ENCODE data around the gene RPRD1A.

RPRD1A gene

GRCh38 chr18:36050479-36050878 lies 16.9 kb downstream of the RPRD1A start:
- TF ChIP-seq CTCF (IDR thresholded peaks at IDR 0.05; ENCODE audit: control extremely low read depth, extremely low read depth, low read depth, missing control alignments): no peak
- CTCF ChIA-PET: no interaction called here
- DNase-seq (ENCODE audit: extremely low spot score): no peak
- POLR2A ChIA-PET: no interaction called here

GRCh38 chr18:36047521-36047920 lies 19.8 kb downstream of the RPRD1A start:
- POLR2A ChIA-PET: no interaction called here
- CTCF ChIA-PET: interaction anchor here (1.5 to 1.6 kb wide), 2 partner anchors 15 to 640 kb away, joined by 3 read pairs; no protein-coding TSS in a partner anchor
- DNase-seq (ENCODE audit: extremely low spot score): no peak
- TF ChIP-seq CTCF (IDR thresholded peaks at IDR 0.05; ENCODE audit: control extremely low read depth, extremely low read depth, low read depth, missing control alignments): no peak

- CTCF ChIA-PET: no interaction called here
- POLR2A ChIA-PET: no interaction called here
Measured at GRCh38 chr18:36046898-36047297, 20.5 kb downstream of the RPRD1A start.

GRCh38 chr18:36045241-36045991 lies 21.9 kb downstream of the RPRD1A start:
- DNase-seq (ENCODE audit: extremely low spot score): no peak
- ChIA-PET CTCF (no interaction called here), POLR2A (no interaction called here)
- no peak for TF ChIP-seq CTCF (IDR thresholded peaks at IDR 0.05; ENCODE audit: control extremely low read depth, extremely low read depth, low read depth, missing control alignments)

More at GRCh38 chr18:36046898-36047297, 20.5 kb downstream of the RPRD1A start:
- TF ChIP-seq CTCF (IDR thresholded peaks at IDR 0.05; ENCODE audit: control extremely low read depth, extremely low read depth, low read depth, missing control alignments): no peak
- no peak for DNase-seq (ENCODE audit: extremely low spot score)

- TF ChIP-seq CTCF (IDR thresholded peaks at IDR 0.05; ENCODE audit: control extremely low read depth, extremely low read depth, low read depth, missing control alignments): no peak
- ChIA-PET POLR2A (no interaction called here), CTCF (no interaction called here)
- DNase-seq (ENCODE audit: extremely low spot score): no peak
Measured at GRCh38 chr18:36043153-36043552, 24.2 kb downstream of the RPRD1A start.

- POLR2A ChIA-PET: no interaction called here
- CTCF ChIA-PET: interaction anchor here (1.4 kb wide), 1 partner anchor 43 kb away, joined by 3 read pairs; no protein-coding TSS in a partner anchor
- no peak for DNase-seq (ENCODE audit: extremely low spot score)
- TF ChIP-seq CTCF (IDR thresholded peaks at IDR 0.05; ENCODE audit: control extremely low read depth, extremely low read depth, low read depth, missing control alignments): no peak
Measured at GRCh38 chr18:36041146-36041545, 26.2 kb downstream of the RPRD1A start.
